ENCODE data around the gene CERS6. TPM values are rescaled to one million over a fixed set of nuclear protein-coding genes. Genes with fewer than 3 reads are reported as not detected.

Gene CERS6
- total RNA-seq, 1 donor from 2014 or later: 22.4 TPM

GRCh38 chr2:168814939-168815907 is 359.2 kb downstream of the CERS6 start:
- intact Hi-C loops (cut with micrococcal nuclease): no loop called here
- H3K4me1 Mint-ChIP-seq (ENCODE audit: low read depth): no peaks in the 10 kb centered on the region
- no peak overlapping the region for H3K4me3 Mint-ChIP-seq (ENCODE audit: low read depth)
- no peak overlapping the region for H3K27ac Mint-ChIP-seq
- no peak for DNase-seq (ENCODE audit: low spot score)
- H3K9me3 Mint-ChIP-seq: no peaks in the 10 kb centered on the region
- peaks cover 21% of the 10 kb centered on the region for H3K27me3 Mint-ChIP-seq (ENCODE audit: low read depth)
- no peaks in the 10 kb centered on the region for H3K36me3 Mint-ChIP-seq (ENCODE audit: low read depth)

GRCh38 chr2:168816369-168816768 is 360.3 kb downstream of the CERS6 start:
- intact Hi-C loops (cut with micrococcal nuclease): no loop called here
- Mint-ChIP-seq H3K27ac (no peak overlapping the region), H3K4me1 (ENCODE audit: low read depth) (no peaks in the 10 kb centered on the region), H3K27me3 (ENCODE audit: low read depth) (peaks cover 17% of the 10 kb centered on the region), H3K4me3 (ENCODE audit: low read depth) (no peak overlapping the region), H3K36me3 (ENCODE audit: low read depth) (no peaks in the 10 kb centered on the region), H3K9me3 (no peaks in the 10 kb centered on the region)
- no peak for DNase-seq (ENCODE audit: low spot score)

DNA sequence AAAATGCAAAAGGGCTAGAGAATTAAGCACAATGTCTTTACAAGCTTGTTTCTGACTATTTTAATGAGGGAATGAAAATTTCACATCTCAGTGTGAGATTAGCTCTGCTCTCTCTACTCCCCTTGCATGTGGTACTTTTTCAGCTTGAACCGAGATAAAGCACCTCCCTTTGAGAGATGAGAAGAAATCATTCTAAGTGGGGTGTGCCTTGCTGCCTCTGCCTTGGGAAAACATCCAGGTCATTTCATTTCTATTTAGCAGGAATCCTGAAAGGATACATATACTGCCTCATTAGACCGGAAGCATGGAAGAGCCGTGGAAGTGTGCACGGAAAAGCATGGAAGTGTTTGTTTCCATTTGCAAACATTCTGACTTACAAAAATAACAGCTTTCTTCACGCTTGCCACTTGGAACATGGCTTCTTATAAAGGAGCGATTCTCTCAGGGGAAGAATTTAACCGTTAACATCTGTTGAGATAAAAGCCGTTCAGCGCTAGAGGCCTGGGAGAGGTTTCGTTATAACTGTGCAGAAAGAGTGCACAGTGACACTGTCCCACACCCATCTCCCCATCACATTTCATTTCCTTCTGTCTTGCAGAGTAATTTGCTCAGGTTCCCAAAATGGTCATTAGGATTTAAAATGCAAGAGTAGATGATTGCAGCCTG is 363.1 kb downstream of the CERS6 start:
- Mint-ChIP-seq H3K9me3 (no peaks in the 10 kb centered on the region), H3K36me3 (ENCODE audit: low read depth) (no peaks in the 10 kb centered on the region), H3K4me1 (ENCODE audit: low read depth) (no peaks in the 10 kb centered on the region), H3K27me3 (ENCODE audit: low read depth) (peaks cover 13% of the 10 kb centered on the region), H3K4me3 (ENCODE audit: low read depth) (no peak overlapping the region), H3K27ac (no peak overlapping the region)
- intact Hi-C loops (cut with micrococcal nuclease): no loop called here
- DNase-seq (ENCODE audit: low spot score): no peak

DNA sequence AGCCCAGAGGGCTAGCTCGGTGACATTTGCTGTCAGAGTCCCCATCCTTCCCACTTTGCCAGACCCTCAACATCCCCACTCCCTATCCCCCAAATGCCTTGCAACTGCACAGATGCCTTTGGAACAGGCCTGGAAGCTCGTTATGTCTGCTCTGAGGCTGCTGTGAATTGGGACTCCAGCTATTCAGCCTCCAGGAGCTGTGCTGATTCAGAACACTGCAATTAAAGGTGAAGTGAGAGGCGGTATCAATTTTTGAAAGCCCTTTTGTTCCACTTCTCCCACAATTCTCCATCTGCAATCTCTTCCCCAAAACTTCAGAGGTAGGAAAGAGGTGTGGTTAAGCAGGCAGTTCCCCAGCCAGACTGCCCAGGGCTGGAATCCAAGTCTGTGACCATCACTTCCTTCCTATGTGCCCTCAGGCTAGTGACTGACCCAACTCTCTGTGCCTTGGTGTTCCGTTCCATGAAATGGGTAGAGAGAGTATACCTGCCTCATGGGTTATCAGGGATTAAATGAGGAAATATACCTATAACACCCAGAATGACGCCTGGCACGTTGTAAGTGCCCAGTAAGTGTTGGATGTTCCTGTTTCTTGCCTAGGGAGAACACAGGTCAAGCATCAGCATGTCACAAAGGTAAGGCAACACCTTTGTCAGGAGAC is 363.9 kb downstream of the CERS6 start:
- Mint-ChIP-seq H3K36me3 (ENCODE audit: low read depth) (no peaks in the 10 kb centered on the region), H3K27ac (no peak overlapping the region), H3K4me1 (ENCODE audit: low read depth) (no peaks in the 10 kb centered on the region), H3K4me3 (ENCODE audit: low read depth) (no peak overlapping the region), H3K27me3 (ENCODE audit: low read depth) (peaks cover 9% of the 10 kb centered on the region), H3K9me3 (no peaks in the 10 kb centered on the region)
- intact Hi-C loops (cut with micrococcal nuclease): no loop called here
- no peak for DNase-seq (ENCODE audit: low spot score)

DNA sequence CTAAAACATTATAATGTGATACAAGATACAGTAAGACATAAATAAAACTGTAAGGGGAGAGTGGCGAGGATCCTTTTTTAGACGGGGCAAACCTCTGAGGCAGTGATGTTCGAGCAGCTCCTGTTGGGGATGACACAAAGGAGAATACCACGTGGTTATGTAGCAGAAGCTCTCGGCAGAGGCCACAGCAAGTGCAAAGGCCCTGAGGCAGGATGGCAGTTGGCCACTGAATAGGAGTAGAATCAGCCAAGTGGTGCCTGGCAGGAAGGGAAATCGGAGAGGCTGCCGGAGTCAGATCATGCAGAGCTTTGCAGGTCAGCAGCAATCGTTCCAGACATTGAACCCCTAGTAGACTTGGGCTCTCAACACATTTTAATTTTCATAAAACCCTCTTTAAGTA is 365.5 kb downstream of the CERS6 start:
- Mint-ChIP-seq H3K27ac (no peak overlapping the region), H3K36me3 (ENCODE audit: low read depth) (no peaks in the 10 kb centered on the region), H3K4me3 (ENCODE audit: low read depth) (no peak overlapping the region), H3K4me1 (ENCODE audit: low read depth) (no peaks in the 10 kb centered on the region), H3K9me3 (no peaks in the 10 kb centered on the region), H3K27me3 (ENCODE audit: low read depth) (peaks cover 7% of the 10 kb centered on the region)
- intact Hi-C loops (cut with micrococcal nuclease): no loop called here
- DNase-seq (ENCODE audit: low spot score): no peak

- no peaks in the 10 kb centered on the region for H3K36me3 Mint-ChIP-seq (ENCODE audit: low read depth)
- H3K4me3 Mint-ChIP-seq (ENCODE audit: low read depth): no peak overlapping the region
- H3K9me3 Mint-ChIP-seq: no peaks in the 10 kb centered on the region
- H3K27ac Mint-ChIP-seq: no peak overlapping the region
- intact Hi-C loops (cut with micrococcal nuclease): no loop called here
- H3K4me1 Mint-ChIP-seq (ENCODE audit: low read depth): no peaks in the 10 kb centered on the region
- peaks cover 6% of the 10 kb centered on the region for H3K27me3 Mint-ChIP-seq (ENCODE audit: low read depth)
- DNase-seq (ENCODE audit: low spot score): no peak
These were observed 365.9 kb downstream of the CERS6 start for GRCh38 chr2:168821992-168822391.

Other genes starting within 250 kb of the CERS6 start
- gene STK39, start 208.7 kb upstream of the CERS6 start, total RNA-seq: 46.0 and 46.3 TPM in 2 replicates

All from activated T-helper 2 cell treated with anti-CD3 and anti-CD28 coated beads, Interferon-gamma antibody, Interleukin-2, Interleukin-4, amounts not matched to agents 10 μg/mL and 5 μg/mL and 100 μg/mL, durations not matched to agents 14 hours and 24 hours and 36 hours (primary cell).